ENCODE data around the gene PLLP. TPM values are rescaled to one million over a fixed set of nuclear protein-coding genes. Genes with fewer than 3 reads are reported as not detected.

Gene PLLP
- total RNA-seq, 1 experiment from 2014 or later, result 0.72 TPM

- Histone ChIP-seq H3K36me3 (ENCODE audit: control insufficient read depth, insufficient read depth, low read length) (no peaks in the 10 kb centered on the region), H3K27ac (ENCODE audit: low read length) (peak overlapping the region; percentile 72; the same call in 1 of the 2 replicates), H3K27me3 (ENCODE audit: control insufficient read depth, insufficient read depth, low read length) (no peaks in the 10 kb centered on the region), H3K4me3 (ENCODE audit: low read depth in 2 of 2, low read length in 2 of 2) (no peak overlapping the region), H3K4me1 (ENCODE audit: control insufficient read depth, insufficient read depth, low read length) (peaks cover 37% of the 10 kb centered on the region), H3K9me3 (ENCODE audit: control insufficient read depth, insufficient read depth, low read depth, low read length) (no peaks in the 10 kb centered on the region)
- TF ChIP-seq TCF7L2 (IDR thresholded peaks at IDR 0.05; ENCODE audit: low read depth, low read length) (no peak), REST (IDR thresholded peaks at IDR 0.05; ENCODE audit: insufficient read depth in 1 of 2, low read depth in 2 of 2, low read length in 1 of 2) (no peak), CTCF (IDR thresholded peaks at IDR 0.05) (no peak), POLR2AphosphoS5 (IDR thresholded peaks at IDR 0.05; ENCODE audit: low read depth, low read length) (no peak), SIN3A (IDR thresholded peaks at IDR 0.05; ENCODE audit: borderline replicate concordance, insufficient read depth, low read depth, low read length) (no peak)
- no TSS peak for BruUV-seq (replicated peaks)
- no peak for ATAC-seq
- DNase-seq (ENCODE audit: low read depth, low spot score), result no peak
- in situ Hi-C loops (cut with HindIII; ENCODE audit: low pct_unique_long_range_greater_than_20kb, low sequenced_read_pairs) (no loop called here), intact Hi-C loops (cut with micrococcal nuclease; ENCODE audit: unreplicated experiment) (no loop called here)
- ChIA-PET POLR2A (interaction anchor here (0.5 kb wide), 1 partner anchor 61 kb away, joined by 3 read pairs; no protein-coding TSS in a partner anchor), CTCF (interaction anchor here (0.7 kb wide), 1 partner anchor 221 kb away, joined by 5 read pairs; no protein-coding TSS in a partner anchor)
These were observed 29.8 kb upstream of the PLLP start for GRCh38 chr16:57314161-57314785.

- no peak for ATAC-seq
- Histone ChIP-seq H3K27ac (ENCODE audit: low read length) (peak overlapping the region; percentile 29; the same call in 1 of the 2 replicates), H3K4me3 (ENCODE audit: low read depth in 2 of 2, low read length in 2 of 2) (no peak overlapping the region), H3K4me1 (ENCODE audit: control insufficient read depth, insufficient read depth, low read length) (peaks cover 37% of the 10 kb centered on the region), H3K27me3 (ENCODE audit: control insufficient read depth, insufficient read depth, low read length) (no peaks in the 10 kb centered on the region), H3K9me3 (ENCODE audit: control insufficient read depth, insufficient read depth, low read depth, low read length) (no peaks in the 10 kb centered on the region), H3K36me3 (ENCODE audit: control insufficient read depth, insufficient read depth, low read length) (no peaks in the 10 kb centered on the region)
- intact Hi-C loops (cut with micrococcal nuclease; ENCODE audit: unreplicated experiment) (no loop called here), in situ Hi-C loops (cut with HindIII; ENCODE audit: low pct_unique_long_range_greater_than_20kb, low sequenced_read_pairs) (no loop called here)
- TF ChIP-seq TCF7L2 (IDR thresholded peaks at IDR 0.05; ENCODE audit: low read depth, low read length), result no peak
- TF ChIP-seq CTCF (IDR thresholded peaks at IDR 0.05), result no peak
- no peak for TF ChIP-seq POLR2AphosphoS5 (IDR thresholded peaks at IDR 0.05; ENCODE audit: low read depth, low read length)
- no peak for TF ChIP-seq SIN3A (IDR thresholded peaks at IDR 0.05; ENCODE audit: borderline replicate concordance, insufficient read depth, low read depth, low read length)
- TF ChIP-seq REST (IDR thresholded peaks at IDR 0.05; ENCODE audit: insufficient read depth in 1 of 2, low read depth in 2 of 2, low read length in 1 of 2), result no peak
- ChIA-PET CTCF (interaction anchor here (0.7 kb wide), 1 partner anchor 221 kb away, joined by 5 read pairs; no protein-coding TSS in a partner anchor), POLR2A (no interaction called here)
- no peak for DNase-seq (ENCODE audit: low read depth, low spot score)
- BruUV-seq (replicated peaks), result no TSS peak
These were observed 29.0 kb upstream of the PLLP start for GRCh38 chr16:57313509-57313908.
